NCI-H187 (cell line): ENCODE results near the gene TIMP1.

Experiments
- DNase-seq, 2 experiments: peaks; one replicate each; lab custom pipeline; 2025; lab: John Stamatoyannopoulos, UW

Gene TIMP1

DNA sequence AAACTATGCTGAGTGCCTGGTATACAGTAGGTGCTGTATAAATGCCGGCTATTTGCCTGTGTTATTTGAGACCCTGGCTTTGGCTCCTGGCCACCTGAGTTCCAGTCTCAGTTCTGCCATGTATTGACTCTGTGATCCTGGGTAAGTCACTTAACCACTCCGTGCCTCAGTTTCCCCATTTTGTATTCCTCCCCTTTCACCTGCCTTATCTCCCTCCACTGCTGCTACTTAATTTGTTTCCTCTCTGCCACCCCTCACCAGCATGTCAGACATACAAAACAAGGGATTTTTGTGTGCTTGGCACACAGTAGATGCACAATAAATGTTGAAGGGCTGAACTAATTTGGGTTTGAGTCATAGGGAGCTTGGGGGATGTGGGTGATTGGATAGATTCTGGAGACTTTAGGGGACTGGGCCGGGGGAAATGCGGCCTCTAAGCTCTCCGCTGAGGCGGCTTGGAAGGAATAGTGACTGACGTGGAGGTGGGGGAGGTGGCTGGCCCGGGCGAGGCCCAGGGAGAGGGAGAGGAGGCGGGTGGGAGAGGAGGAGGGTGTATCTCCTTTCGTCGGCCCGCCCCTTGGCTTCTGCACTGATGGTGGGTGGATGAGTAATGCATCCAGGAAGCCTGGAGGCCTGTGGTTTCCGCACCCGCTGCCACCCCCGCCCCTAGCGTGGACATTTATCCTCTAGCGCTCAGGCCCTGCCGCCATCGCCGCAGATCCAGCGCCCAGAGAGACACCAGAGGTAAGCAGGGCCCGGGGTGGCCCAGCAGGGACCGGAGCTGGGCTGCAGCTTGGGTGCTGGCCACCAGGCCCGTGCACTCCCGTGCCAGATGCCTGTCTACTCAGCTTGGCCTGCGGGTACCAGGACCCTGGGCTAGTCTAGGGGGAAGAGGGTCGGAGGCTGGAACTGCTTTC is at the start of gene TIMP1:
TIMP1 (plus strand) TSS at position 706 of the 917 bp plus-strand sequence. CDS start 980 bp downstream, outside the sequence.
- DNase-seq: no peak

DNA sequence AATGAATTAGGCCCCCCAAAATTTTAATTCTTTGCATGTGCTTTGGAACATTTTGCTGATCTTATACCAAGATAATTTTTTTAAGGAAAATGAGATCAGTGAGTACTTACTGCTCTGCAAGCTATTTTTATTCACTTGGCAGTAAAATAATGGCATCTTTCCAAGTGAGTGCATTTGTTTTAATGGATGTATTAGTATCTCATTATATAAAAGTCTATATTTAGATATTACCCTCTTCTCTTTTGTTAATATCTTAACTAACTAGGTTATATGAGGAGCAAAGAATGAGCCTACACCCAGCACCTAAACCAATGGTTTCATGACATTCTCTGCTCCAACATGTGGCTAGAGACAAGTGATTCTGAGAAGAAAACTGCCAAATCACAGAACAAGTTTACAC is 42.4 kb upstream of the TIMP1 start:
- no peak for DNase-seq

DNA sequence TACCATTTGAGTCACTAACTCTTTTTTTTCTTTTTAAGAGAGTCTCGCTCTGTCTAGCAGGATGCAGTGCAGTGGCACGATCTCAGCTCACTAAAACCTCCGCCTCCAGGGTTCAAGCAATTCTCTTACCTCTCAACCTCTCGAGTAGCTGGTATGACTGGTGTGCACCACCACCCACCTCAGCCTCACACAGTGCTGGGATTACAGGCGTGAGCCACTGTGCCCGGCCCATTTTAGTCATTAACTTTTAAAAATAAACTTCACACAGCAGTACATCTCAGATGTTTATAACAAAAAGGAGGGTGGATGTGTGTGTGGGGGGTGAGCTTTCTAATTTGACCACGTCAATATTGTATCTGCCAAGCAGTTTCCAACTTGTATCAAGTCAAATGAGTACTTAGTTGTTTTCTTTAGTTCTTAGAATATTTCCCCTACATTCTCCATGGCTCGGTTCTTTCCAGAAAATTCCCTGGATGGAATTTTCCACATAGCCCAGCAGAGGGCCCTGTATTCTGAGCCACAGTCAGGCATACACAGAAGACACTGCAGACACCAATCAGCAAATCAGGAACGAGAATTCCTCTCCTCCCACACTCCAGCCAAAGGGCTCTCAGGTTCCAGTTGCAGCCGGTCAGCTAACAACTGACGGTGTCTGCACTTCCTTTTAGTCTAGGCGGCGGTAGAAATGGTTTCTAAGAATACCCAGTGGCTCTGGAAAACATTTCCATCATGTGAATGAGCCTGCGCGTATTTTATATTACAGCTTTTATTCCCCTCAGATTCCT is 41.3 kb upstream of the TIMP1 start:
- DNase-seq: peak; percentile 38 to 42

DNA sequence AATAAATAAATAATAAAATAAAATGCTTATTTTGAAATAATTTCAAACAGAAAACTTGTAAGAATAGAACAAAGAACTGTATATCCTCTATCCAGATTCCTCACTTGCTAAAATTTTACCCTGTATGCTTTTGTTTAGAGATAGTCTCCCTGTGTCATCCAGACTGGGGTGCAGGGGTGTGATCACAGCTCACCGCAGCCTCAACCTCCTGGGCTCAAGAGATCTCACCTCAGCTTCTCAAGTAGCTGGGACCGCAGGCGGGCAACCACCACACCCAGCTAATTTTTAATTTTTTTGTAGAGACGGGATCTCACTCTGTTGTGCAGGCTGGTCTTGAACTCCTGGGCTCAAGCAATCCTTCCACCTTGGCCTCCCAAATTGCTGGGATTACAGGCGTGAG is 38.7 kb upstream of the TIMP1 start:
- DNase-seq: no peak

DNA sequence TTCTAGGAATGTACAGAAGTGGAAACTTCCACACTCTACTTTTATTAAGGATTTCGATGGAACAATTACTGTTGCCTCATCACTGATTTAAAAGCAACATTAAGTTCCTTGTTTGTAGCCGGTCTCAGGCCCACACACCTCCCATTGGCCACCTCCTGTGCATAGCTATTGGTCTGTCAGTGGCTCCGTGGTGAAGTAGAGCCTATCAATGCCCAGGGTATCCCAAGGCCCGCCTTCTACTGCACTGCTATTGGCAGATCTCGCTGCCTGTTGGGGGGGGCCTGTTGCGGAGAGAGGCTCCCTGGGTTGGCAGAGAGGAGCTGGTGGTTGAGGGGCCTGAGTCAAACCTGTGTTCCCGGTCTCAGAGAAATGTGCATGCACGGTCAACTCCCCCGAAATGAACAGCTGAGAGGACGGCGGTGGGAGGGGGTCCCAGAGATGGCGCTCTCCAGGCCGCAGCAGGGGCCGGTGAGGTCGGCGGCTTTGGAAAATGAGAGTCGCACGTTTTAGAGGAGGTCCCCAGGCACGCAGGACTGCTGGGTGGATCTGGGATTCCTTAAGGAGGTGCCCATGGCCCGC is 26.1 kb upstream of the TIMP1 start:
- no peak for DNase-seq

DNA sequence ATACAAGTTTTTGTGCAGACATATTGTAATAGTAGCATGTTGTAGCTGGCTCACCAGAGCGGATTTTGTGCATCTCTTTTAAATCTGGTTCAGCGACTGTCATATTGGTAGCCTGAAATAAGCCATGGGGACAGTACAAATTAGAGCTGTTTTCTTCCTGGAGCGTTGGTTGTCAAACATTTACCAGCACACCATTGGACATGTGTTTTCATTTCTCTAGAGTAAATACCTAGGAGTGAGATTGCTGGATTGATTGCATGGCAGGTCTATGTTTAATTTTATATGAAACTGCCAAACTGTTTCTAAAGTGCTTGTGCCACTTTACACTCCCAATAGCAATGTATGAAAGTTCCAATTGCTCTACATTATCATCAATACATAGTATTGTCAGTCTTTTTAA is 23.8 kb upstream of the TIMP1 start:
- no peak for DNase-seq

DNA sequence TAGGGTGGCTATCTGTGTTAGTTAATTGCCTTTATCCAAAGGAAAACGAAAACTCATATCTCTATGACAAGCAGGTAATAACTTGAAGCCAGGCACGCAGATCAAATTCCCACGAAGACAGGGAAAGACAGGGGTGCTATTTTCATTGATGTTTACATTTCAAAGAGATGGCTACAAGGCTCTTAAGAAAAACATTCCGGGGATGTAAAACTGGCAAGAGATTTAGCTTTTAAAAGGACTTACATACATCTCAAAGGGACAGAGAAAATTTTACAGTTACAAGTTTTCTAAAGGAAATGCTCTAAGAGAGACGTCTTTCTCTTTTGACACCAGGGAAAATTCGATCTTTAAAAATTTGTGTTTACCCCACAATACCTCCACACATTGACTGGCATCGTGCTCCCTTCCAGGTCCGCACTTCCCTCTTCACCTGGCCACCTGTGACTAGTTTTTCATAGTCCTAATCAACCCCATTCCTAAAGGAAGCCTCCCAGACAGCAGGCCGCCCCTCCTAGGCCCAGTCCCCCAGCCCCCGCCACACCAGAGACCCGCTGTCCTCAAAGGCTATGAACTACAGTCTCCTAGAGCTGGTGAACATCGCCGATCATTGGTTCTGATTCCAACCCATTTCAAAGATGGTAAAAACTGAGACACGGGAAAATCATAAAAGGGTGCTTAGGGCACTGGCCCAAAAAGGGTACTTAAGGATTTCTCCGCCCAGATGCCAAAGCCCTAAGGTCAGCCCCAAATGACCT is 21.9 kb upstream of the TIMP1 start:
- DNase-seq: no peak

DNA sequence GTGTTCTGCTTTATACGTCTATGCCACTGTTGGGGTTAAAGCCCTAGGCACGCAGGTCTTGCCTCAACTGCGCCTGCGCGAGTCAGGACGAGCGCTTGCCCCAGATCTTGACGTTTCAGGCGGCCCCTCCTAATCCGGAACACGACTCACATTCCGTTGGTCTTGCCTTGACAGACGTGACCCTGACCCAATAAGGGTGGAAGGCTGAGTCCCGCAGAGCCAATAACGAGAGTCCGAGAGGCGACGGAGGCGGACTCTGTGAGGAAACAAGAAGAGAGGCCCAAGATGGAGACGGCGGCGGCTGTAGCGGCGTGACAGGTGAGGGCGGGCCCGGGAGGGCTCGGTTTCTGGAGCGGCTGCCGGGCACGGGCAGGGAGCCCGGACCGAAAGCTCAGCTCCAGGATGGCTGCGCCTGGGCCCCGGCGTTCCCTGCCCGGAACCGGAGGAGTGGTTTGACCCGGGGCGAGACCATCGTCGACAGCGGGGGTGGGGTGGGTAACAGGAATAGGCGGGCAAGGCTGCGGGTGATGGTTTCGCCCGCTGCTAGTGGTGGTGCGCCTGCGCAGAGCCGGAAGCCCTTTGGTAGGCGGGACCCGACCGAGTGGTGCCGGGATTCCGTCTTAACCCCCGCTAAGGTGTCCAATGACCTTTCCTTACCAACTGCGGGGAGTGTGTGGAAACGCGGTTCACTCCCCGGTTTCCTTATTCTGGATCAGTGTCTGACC is 21.1 kb upstream of the TIMP1 start, which contains the start of gene ARAF:
ARAF (plus strand) TSS at position 272 of the 725 bp plus-strand sequence. CDS start 1,763 bp downstream, outside the sequence.
- DNase-seq: peak; percentile 88 to 93

DNA sequence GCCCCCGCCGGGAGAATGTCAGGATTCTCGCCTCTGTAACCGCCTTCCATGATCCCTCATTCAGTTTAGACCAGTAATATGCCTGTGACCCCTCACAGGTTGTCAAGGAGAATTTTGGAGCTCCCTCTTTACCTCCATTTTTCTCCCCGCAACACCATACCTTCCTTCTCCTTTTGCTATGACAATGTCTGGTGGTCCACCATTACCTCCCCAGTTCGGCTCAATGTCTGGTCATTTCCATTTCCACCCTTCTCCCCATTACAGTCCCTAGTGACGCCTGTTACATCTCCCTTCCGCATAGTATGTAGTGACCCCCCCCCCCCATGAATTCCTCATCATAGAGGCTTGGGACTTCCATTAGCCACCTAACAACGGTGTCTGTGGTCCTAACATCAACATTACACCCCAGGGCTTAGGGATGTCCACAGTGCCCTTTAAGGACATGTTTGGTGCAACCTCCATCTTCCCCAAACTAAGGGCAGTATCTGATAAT is 20.5 kb upstream of the TIMP1 start:
- no peak for DNase-seq

DNA sequence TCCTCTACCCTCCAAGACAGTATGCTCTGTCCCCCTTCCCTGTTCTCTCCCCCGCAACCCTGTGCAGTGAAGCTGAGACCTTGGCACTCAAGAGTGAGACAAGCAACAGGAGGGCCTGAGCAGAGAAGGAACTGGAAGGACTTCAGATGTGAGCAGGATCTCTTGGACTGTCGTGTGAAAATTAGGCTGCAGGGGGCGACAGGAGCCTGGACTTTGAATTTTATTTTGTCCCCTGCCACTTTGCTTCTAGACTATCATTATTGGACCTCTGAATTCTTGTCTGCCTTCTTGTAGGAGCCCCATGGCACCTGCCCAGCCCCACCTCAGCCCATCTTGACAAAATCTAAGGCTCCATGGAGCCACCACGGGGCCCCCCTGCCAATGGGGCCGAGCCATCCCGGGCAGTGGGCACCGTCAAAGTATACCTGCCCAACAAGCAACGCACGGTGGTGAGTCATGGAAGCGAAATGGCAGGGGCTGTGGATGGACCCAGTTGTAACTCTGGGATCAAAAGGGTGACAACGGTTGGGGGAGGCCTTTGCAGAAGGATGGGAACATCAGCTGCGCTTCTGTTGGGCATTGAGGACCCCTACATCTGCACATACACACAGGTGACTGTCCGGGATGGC is 19.5 kb upstream of the TIMP1 start:
- no peak for DNase-seq

DNA sequence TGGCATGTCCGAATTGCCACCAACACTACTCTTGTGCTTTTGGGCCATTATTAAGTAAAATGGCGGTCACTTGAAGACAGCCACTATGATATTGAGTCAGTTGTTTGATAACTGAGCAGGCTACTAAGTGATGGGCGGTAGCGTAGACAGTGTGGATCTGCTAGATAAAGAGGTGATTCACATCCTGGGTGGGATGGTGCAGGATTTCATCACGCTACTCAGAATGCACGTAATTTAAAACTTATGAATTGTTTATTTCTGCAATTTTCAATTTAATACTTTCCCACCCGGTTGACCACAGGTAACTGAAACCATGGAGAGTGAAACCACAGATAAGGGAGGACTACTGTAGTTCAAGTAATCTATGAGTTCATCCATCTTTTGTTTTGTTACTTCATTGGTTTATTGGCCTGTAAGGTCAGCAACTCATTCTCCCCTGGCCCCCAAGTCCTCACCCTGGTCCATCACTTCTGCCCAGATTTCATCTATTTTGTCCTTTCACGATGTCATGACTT is 18.4 kb upstream of the TIMP1 start:
- no peak for DNase-seq

DNA sequence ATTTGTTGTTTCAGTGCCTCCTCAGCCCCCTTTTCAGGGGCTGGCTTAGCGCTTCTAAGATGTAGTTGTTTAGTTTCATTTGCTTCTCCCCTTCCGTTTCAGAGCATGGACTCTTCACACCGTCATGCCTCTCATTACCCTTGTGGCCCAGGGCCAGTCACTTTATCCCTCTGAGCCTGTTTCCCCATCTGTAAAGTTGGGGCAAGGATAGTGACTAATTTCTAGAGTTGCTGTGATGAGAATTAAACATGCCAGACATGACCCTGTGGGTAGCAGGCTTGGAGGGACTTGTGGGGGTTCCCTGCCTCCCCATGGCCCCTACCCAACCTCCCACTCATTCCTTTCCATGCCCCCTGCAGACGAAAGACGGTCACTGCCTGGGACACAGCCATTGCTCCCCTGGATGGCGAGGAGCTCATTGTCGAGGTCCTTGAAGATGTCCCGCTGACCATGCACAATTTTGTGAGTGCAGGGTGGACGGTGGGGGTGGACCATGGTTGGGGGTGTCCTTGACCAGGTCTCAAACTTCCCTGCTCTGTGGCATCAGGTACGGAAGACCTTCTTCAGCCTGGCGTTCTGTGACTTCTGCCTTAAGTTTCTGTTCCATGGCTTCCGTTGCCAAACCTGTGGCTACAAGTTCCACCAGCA is 17.7 kb upstream of the TIMP1 start:
- no peak for DNase-seq

DNA sequence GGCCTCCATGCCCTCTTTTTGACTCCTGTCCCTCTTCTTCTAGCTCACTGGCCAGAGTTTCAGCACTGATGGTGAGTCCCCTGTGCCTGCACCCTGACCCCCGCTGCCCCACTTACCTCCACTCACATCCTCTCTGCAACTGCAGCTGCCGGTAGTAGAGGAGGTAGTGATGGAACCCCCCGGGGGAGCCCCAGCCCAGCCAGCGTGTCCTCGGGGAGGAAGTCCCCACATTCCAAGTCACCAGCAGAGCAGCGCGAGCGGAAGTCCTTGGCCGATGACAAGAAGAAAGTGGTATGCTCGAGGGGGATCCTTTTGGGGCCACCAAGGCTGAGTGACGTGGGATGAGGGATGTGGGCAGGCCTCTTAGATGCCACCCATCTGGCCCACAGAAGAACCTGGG is 15.4 kb upstream of the TIMP1 start:
- DNase-seq: no peak

DNA sequence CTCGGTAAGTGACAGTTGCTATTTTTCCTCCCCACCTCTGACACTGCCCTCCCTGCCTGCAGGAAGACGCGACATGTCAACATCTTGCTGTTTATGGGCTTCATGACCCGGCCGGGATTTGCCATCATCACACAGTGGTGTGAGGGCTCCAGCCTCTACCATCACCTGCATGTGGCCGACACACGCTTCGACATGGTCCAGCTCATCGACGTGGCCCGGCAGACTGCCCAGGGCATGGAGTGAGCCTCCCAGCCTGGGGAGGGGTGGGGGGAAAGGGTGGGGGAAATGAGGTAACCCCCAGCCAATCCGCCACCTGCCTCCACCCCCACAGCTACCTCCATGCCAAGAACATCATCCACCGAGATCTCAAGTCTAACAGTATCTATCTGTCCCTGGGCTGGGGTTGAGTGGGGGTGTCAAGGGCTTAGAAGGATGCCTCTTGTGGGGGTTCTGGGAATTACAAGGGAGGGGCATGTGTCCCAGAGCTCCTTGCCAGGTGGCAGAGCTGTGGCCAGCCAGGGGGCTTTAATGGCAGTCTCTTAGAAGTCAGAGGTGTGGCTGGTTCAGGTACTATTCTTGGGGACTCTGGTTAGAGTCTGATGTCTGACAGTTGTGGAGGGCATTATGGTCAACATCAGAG is 13.5 kb upstream of the TIMP1 start:
- no peak for DNase-seq

DNA sequence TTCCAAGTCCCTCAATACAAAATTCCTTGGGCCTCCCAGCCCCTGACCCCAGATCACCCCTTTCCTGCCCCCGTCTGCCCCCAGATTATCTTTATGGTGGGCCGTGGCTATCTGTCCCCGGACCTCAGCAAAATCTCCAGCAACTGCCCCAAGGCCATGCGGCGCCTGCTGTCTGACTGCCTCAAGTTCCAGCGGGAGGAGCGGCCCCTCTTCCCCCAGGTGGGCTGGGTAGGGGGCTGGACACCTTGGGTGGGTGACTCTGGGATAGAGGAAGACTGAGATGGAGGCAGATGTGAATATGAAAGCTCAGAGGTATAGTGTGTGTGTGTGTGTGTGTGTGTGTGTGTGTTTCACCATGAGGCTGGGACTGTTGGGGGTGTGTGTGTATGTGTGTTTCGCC is 11.4 kb upstream of the TIMP1 start:
- no peak for DNase-seq

DNA sequence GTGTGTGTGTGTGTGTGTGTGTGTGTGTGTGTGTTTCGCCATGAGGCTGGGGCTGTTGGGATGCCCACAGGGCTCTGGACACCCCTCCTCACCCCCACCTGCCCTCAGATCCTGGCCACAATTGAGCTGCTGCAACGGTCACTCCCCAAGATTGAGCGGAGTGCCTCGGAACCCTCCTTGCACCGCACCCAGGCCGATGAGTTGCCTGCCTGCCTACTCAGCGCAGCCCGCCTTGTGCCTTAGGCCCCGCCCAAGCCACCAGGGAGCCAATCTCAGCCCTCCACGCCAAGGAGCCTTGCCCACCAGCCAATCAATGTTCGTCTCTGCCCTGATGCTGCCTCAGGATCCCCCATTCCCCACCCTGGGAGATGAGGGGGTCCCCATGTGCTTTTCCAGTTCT is 11.0 kb upstream of the TIMP1 start:
- no peak for DNase-seq

DNA sequence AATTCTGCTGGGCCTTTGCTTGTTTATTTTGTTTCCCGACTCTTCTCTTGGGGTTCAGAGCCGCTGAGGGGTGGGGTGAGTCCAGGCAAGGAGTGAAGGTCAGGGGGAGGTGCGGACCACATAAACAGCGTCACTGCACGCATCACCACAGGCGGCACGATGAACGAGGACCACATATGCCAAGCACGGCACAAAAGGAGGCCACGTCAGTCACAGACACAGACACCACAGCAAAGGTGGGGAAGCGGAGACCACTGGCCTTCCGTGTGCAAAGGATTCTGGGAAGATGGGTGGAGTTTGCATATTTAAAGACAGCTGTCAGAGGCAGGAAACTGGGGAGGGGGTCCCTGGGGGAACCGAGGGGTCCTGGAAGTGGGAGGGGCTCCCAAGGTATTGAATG is 10.3 kb upstream of the TIMP1 start:
- no peak for DNase-seq

DNA sequence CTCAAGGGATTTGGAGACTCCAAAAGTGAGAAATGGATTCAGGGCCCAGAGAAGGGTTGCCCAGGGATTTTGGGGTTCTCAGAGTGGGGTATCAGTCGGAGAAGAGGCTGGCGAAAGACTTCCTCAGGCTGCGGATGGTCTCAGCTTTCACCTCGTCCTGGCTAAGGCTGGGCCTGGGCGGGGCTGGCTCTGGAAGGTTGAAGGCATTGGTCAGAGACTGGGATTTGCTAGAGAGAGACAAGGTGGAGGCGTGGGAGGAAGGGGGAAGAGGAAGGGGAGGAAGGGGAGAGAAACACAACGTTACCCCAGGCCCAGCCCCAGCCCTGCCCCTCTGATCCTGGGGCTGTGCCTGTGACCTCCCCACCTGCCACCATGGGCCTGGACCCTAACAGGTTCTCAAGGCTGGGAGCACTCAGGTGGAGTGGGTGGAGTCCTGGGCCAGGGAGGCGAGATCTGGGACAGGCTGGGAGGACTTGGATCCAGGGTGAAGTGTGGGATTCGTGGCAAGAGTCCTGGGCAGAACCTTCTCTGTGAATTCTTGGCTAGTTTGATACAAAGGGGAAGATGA is 9.4 kb upstream of the TIMP1 start:
- no peak for DNase-seq
